HEK293 (cell line): ENCODE measurements around the gene PKIG.

Experiments used
- FEZF1 ChIP-seq: fragments of 450-650 bp; formaldehyde crosslinking; IDR thresholded peaks from 2 replicates; pipeline ENCODE4 v1.5.1; 2016; ENCODE audit warnings: missing biosample characterization, missing genetic modification characterization
- HOXC10 ChIP-seq: sonication (generic); formaldehyde crosslinking; IDR thresholded peaks from 2 replicates; pipeline ENCODE4 v1.8.1; 2023; ENCODE audit warnings: mild to moderate bottlenecking, missing genetic modification reagents
- MZF1 ChIP-seq: fragments of 450-650 bp; formaldehyde crosslinking; IDR thresholded peaks from 2 replicates; pipeline ENCODE4 v1.5.1; 2017; ENCODE audit warnings: missing biosample characterization, missing genetic modification characterization, borderline replicate concordance
- OSR2 ChIP-seq: fragments of 450-650 bp; formaldehyde crosslinking; IDR thresholded peaks from 2 replicates; pipeline ENCODE4 v1.5.1; 2016; ENCODE audit warnings: missing biosample characterization, missing genetic modification characterization
- SP7 ChIP-seq: fragments of 450-650 bp; formaldehyde crosslinking; IDR thresholded peaks from 2 replicates; pipeline ENCODE4 v1.5.1; 2016; ENCODE audit warnings: missing biosample characterization, missing genetic modification characterization
- ZBTB1 ChIP-seq: fragments of 450-650 bp; formaldehyde crosslinking; IDR thresholded peaks from 2 replicates; pipeline ENCODE4 v1.5.1; 2016; ENCODE audit warnings: missing biosample characterization, missing genetic modification characterization
- ZBTB20 ChIP-seq: fragments of 450-650 bp; formaldehyde crosslinking; IDR thresholded peaks from 2 replicates; pipeline ENCODE4 v1.5.1; 2016; ENCODE audit warnings: missing biosample characterization, missing genetic modification characterization
- ZBTB7A ChIP-seq: fragments of 450-650 bp; formaldehyde crosslinking; IDR thresholded peaks from 2 replicates; pipeline ENCODE4 v1.5.1; 2016; ENCODE audit warnings: low read depth, missing biosample characterization, missing genetic modification characterization
- ZFP41 ChIP-seq: fragments of 450-650 bp; formaldehyde crosslinking; IDR thresholded peaks from 2 replicates; pipeline ENCODE4 v1.5.1; 2016; ENCODE audit warnings: missing biosample characterization, missing genetic modification characterization, borderline replicate concordance
- ZNF140 ChIP-seq: fragments of 450-650 bp; formaldehyde crosslinking; IDR thresholded peaks from 2 replicates; pipeline ENCODE4 v1.5.1; 2016; ENCODE audit warnings: missing biosample characterization, missing genetic modification characterization
- ZNF146 ChIP-seq: fragments of 450-650 bp; formaldehyde crosslinking; IDR thresholded peaks from 2 replicates; pipeline ENCODE4 v1.5.1; 2016; ENCODE audit warnings: missing biosample characterization, missing genetic modification characterization
- ZNF184 ChIP-seq: fragments of 450-650 bp; IDR thresholded peaks from 2 replicates; pipeline ENCODE4 v1.5.1; 2018; ENCODE audit warnings: missing biosample characterization, mild to moderate bottlenecking, missing genetic modification characterization
- ZNF221 ChIP-seq: fragments of 450-650 bp; formaldehyde crosslinking; IDR thresholded peaks from 2 replicates; pipeline ENCODE4 v1.5.1; 2017; ENCODE audit warnings: missing biosample characterization, missing genetic modification characterization, borderline replicate concordance
- ZNF394 ChIP-seq: fragments of 450-650 bp; formaldehyde crosslinking; IDR thresholded peaks from 2 replicates; pipeline ENCODE4 v1.5.1; 2016; ENCODE audit warnings: missing biosample characterization, missing genetic modification characterization, mild to moderate bottlenecking, moderate library complexity, borderline replicate concordance
- ZNF514 ChIP-seq: fragments of 450-650 bp; formaldehyde crosslinking; IDR thresholded peaks from 2 replicates; pipeline ENCODE4 v1.5.1; 2016; ENCODE audit warnings: missing biosample characterization, missing genetic modification characterization
- ZNF561 ChIP-seq: fragments of 450-650 bp; IDR thresholded peaks from 2 replicates; pipeline ENCODE4 v1.5.1; 2018; ENCODE audit warnings: missing biosample characterization, missing genetic modification characterization, borderline replicate concordance
- ZNF600 ChIP-seq: fragments of 450-650 bp; formaldehyde crosslinking; IDR thresholded peaks from 2 replicates; pipeline ENCODE4 v1.5.1; 2016; ENCODE audit warnings: missing biosample characterization, missing genetic modification characterization
- ZNF701 ChIP-seq: fragments of 450-650 bp; formaldehyde crosslinking; IDR thresholded peaks from 2 replicates; pipeline ENCODE4 v1.5.1; 2016; ENCODE audit warnings: missing biosample characterization, missing genetic modification characterization
- ZNF768 ChIP-seq: fragments of 450-650 bp; formaldehyde crosslinking; IDR thresholded peaks from 2 replicates; pipeline ENCODE4 v1.5.1; 2018; ENCODE audit warnings: missing biosample characterization, mild to moderate bottlenecking, missing genetic modification characterization
- TF ChIP-seq, protein P1 (sequence below): fragments of 450-650 bp; formaldehyde crosslinking; conservative IDR thresholded peaks from 2 replicates; pipeline ENCODE4 v1.5.1; 2016; ENCODE audit warnings: low read depth, missing biosample characterization, missing genetic modification characterization
- TF ChIP-seq, protein P2 (sequence below): fragments of 450-650 bp; formaldehyde crosslinking; IDR thresholded peaks from 2 replicates; pipeline ENCODE4 v1.5.1; 2016; ENCODE audit warnings: missing biosample characterization, missing genetic modification characterization, low read depth
- TF ChIP-seq, protein P3 (sequence below): fragments of 450-650 bp; IDR thresholded peaks from 2 replicates; pipeline ENCODE4 v1.5.1; 2018; ENCODE audit warnings: missing biosample characterization, missing genetic modification characterization
- TF ChIP-seq, protein P4 (sequence below): fragments of 450-650 bp; formaldehyde crosslinking; IDR thresholded peaks from 2 replicates; pipeline ENCODE4 v1.5.1; 2017; ENCODE audit warnings: missing biosample characterization, missing genetic modification characterization
- TF ChIP-seq, protein P5 (sequence below): fragments of 450-650 bp; formaldehyde crosslinking; IDR thresholded peaks from 2 replicates; pipeline ENCODE4 v1.5.1; 2016; ENCODE audit warnings: missing biosample characterization, missing genetic modification characterization
- TF ChIP-seq, protein P6 (sequence below): fragments of 450-650 bp; formaldehyde crosslinking; IDR thresholded peaks from 2 replicates; pipeline ENCODE4 v1.5.1; 2016; ENCODE audit warnings: missing biosample characterization, missing genetic modification characterization

PKIG gene

DNA sequence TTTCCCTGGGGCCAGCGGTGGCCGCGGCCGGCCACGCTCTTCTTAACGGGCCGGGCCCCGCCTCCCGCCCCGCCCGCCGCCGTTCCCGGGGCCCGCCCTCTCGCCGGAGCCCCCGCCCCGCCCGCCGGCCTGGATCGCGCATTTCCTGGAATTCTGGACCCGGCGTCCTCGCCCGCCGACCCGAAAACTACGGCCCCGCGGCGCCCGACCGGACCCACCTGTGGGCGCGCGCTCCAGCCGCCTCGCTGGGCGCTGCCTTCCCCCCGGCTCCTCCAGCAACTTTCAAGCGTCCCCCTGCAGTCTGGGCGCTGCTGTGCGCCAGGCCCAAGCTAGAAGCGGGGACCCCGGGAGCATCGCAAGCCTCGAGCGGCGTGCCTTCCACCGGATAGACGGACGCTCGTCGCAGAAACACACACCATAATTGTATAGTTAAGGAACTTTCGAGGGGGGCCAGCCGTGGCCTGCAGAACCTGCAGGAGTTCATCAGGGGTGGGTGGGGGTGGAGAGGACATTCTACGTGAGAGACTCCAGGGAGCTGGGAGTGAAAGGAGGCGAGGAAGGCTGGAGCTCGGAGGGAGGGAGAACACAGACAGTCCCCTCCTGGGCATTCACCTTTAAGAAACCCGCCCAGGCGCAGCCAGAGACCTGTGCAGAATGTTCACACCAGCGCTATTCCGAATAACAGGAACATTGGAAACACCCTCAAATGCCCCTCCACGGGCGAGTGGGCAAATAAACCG is 69.5 kb downstream of the PKIG start, which contains the start of gene ADA (continued):
- TF ChIP-seq, protein P1, sequence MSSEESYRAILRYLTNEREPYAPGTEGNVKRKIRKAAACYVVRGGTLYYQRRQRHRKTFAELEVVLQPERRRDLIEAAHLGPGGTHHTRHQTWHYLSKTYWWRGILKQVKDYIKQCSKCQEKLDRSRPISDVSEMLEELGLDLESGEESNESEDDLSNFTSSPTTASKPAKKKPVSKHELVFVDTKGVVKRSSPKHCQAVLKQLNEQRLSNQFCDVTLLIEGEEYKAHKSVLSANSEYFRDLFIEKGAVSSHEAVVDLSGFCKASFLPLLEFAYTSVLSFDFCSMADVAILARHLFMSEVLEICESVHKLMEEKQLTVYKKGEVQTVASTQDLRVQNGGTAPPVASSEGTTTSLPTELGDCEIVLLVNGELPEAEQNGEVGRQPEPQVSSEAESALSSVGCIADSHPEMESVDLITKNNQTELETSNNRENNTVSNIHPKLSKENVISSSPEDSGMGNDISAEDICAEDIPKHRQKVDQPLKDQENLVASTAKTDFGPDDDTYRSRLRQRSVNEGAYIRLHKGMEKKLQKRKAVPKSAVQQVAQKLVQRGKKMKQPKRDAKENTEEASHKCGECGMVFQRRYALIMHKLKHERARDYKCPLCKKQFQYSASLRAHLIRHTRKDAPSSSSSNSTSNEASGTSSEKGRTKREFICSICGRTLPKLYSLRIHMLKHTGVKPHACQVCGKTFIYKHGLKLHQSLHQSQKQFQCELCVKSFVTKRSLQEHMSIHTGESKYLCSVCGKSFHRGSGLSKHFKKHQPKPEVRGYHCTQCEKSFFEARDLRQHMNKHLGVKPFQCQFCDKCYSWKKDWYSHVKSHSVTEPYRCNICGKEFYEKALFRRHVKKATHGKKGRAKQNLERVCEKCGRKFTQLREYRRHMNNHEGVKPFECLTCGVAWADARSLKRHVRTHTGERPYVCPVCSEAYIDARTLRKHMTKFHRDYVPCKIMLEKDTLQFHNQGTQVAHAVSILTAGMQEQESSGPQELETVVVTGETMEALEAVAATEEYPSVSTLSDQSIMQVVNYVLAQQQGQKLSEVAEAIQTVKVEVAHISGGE (tag by site-specific recombination) = 0 out of 2 replicates have a peak, but pooled peaks have one; percentile 40
- TF ChIP-seq ZNF221 (tag by site-specific recombination) = no peak
- no peak for TF ChIP-seq ZNF394 (tag by site-specific recombination)
- TF ChIP-seq OSR2 (tag by site-specific recombination) = no peak
- TF ChIP-seq ZBTB7A (tag by site-specific recombination) = no peak
- TF ChIP-seq, protein P2, sequence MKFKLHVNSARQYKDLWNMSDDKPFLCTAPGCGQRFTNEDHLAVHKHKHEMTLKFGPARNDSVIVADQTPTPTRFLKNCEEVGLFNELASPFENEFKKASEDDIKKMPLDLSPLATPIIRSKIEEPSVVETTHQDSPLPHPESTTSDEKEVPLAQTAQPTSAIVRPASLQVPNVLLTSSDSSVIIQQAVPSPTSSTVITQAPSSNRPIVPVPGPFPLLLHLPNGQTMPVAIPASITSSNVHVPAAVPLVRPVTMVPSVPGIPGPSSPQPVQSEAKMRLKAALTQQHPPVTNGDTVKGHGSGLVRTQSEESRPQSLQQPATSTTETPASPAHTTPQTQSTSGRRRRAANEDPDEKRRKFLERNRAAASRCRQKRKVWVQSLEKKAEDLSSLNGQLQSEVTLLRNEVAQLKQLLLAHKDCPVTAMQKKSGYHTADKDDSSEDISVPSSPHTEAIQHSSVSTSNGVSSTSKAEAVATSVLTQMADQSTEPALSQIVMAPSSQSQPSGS (tag by site-specific recombination) = no peak
- no peak for TF ChIP-seq ZNF701
- TF ChIP-seq, protein P3, sequence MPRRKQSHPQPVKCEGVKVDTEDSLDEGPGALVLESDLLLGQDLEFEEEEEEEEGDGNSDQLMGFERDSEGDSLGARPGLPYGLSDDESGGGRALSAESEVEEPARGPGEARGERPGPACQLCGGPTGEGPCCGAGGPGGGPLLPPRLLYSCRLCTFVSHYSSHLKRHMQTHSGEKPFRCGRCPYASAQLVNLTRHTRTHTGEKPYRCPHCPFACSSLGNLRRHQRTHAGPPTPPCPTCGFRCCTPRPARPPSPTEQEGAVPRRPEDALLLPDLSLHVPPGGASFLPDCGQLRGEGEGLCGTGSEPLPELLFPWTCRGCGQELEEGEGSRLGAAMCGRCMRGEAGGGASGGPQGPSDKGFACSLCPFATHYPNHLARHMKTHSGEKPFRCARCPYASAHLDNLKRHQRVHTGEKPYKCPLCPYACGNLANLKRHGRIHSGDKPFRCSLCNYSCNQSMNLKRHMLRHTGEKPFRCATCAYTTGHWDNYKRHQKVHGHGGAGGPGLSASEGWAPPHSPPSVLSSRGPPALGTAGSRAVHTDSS = no peak
- TF ChIP-seq ZNF140 (tag by site-specific recombination) = no peak
- TF ChIP-seq, protein P4, sequence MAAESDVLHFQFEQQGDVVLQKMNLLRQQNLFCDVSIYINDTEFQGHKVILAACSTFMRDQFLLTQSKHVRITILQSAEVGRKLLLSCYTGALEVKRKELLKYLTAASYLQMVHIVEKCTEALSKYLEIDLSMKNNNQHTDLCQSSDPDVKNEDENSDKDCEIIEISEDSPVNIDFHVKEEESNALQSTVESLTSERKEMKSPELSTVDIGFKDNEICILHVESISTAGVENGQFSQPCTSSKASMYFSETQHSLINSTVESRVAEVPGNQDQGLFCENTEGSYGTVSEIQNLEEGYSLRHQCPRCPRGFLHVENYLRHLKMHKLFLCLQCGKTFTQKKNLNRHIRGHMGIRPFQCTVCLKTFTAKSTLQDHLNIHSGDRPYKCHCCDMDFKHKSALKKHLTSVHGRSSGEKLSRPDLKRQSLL (tag by site-specific recombination) = no peak
- no peak for TF ChIP-seq ZBTB1 (tag by site-specific recombination)
- TF ChIP-seq ZNF184 (tag by site-specific recombination) = no peak
- no peak for TF ChIP-seq FEZF1 (tag by site-specific recombination)
- TF ChIP-seq ZBTB20 (tag by site-specific recombination) = peak; percentile 89
- TF ChIP-seq, protein P5, sequence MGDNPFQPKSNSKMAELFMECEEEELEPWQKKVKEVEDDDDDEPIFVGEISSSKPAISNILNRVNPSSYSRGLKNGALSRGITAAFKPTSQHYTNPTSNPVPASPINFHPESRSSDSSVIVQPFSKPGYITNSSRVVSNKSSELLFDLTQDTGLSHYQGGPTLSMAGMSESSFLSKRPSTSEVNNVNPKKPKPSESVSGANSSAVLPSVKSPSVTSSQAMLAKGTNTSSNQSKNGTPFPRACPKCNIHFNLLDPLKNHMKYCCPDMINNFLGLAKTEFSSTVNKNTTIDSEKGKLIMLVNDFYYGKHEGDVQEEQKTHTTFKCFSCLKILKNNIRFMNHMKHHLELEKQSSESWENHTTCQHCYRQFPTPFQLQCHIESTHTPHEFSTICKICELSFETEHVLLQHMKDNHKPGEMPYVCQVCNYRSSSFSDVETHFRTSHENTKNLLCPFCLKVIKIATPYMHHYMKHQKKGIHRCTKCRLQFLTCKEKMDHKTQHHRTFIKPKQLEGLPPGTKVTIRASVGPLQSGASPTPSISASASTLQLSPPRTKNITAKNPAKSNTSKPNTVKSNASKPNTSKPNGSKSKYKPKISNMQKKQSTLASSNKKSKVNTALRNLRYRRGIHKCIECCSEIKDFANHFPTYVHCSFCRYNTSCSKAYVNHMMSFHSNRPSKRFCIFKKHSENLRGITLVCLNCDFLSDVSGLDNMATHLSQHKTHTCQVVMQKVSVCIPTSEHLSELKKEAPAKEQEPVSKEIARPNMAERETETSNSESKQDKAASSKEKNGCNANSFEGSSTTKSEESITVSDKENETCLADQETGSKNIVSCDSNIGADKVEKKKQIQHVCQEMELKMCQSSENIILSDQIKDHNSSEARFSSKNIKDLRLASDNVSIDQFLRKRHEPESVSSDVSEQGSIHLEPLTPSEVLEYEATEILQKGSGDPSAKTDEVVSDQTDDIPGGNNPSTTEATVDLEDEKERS (tag by site-specific recombination) = no peak
- TF ChIP-seq HOXC10 (CRISPR knock-in tag) = no peak
- TF ChIP-seq ZNF514 = no peak
- TF ChIP-seq ZFP41 = no peak
- no peak for TF ChIP-seq ZNF768 (tag by site-specific recombination)
- TF ChIP-seq ZNF600 (tag by site-specific recombination) = peak; percentile 46; the same call in 1 of the 2 replicates
- peak; percentile 25; the same call in 1 of the 2 replicates for TF ChIP-seq SP7 (tag by site-specific recombination)
- no peak for TF ChIP-seq ZNF561 (tag by site-specific recombination)
- no peak for TF ChIP-seq MZF1 (tag by site-specific recombination)
- TF ChIP-seq ZNF146 (tag by site-specific recombination) = no peak
- TF ChIP-seq, protein P6, sequence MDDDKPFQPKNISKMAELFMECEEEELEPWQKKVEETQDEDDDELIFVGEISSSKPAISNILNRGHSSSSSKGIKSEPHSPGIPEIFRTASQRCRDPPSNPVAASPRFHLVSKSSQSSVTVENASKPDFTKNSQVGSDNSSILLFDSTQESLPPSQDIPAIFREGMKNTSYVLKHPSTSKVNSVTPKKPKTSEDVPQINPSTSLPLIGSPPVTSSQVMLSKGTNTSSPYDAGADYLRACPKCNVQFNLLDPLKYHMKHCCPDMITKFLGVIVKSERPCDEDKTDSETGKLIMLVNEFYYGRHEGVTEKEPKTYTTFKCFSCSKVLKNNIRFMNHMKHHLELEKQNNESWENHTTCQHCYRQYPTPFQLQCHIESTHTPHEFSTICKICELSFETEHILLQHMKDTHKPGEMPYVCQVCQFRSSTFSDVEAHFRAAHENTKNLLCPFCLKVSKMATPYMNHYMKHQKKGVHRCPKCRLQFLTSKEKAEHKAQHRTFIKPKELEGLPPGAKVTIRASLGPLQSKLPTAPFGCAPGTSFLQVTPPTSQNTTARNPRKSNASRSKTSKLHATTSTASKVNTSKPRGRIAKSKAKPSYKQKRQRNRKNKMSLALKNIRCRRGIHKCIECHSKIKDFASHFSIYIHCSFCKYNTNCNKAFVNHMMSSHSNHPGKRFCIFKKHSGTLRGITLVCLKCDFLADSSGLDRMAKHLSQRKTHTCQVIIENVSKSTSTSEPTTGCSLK (tag by site-specific recombination) = no peak
